Panc1 (cell line): ENCODE data around the gene RNF130. TPM values are rescaled to one million over a fixed set of nuclear protein-coding genes. Genes with fewer than 3 reads are reported as not detected.

Source experiments
- ATAC-seq: fragments of 200-7000 bp; cut with Tn5 transposase; 2 replicates; pipeline ENCODE4 v1.9.1; 2020; ENCODE audit warnings: mild to moderate bottlenecking, moderate library complexity
- BruUV-seq: library from RNA; stranded (reverse); fragments of 400-500 nt; replicated peaks from 2 replicates; lab custom pipeline; 2021; lab: Mats Ljungman, UMichigan
- CTCF ChIA-PET: fragments of 300-600 bp; sonication (Branson Sonifier 250); formaldehyde crosslinking; loops from one replicate; lab custom pipeline; 2022; ENCODE audit warnings: antibody characterized with exemption; lab: Charles Lee
- POLR2A ChIA-PET: fragments of 300-600 bp; sonication (Branson Sonifier 250); formaldehyde crosslinking; loops from one replicate; lab custom pipeline; 2022; ENCODE audit warnings: antibody characterized with exemption; lab: Charles Lee
- DNase-seq: peaks from one replicate; pipeline ENCODE4 v3.0.0-alpha.2; 2010; ENCODE audit warnings: low read depth, low spot score
- H3K27ac ChIP-seq: 2 replicates; pipeline ENCODE4 v1.5.1; 2011; ENCODE audit warnings: mild to moderate bottlenecking, low read length, inconsistent platforms
- H3K27me3 ChIP-seq: fragments of 200-500 bp; sonication (Bioruptor generic); 2 replicates; pipeline ENCODE4 v1.6.0; 2014; ENCODE audit warnings: low read length, inconsistent platforms; ENCODE audit not compliant: control insufficient read depth, insufficient read depth
- H3K36me3 ChIP-seq: fragments of 200-500 bp; sonication (Bioruptor generic); 2 replicates; pipeline ENCODE4 v1.5.1; 2014; ENCODE audit warnings: inconsistent platforms, mild to moderate bottlenecking, low read length, moderate library complexity; ENCODE audit not compliant: control insufficient read depth, insufficient read depth
- H3K4me1 ChIP-seq: 2 replicates; pipeline ENCODE4 v1.5.1; 2011; ENCODE audit warnings: inconsistent platforms, mild to moderate bottlenecking, low read length, moderate library complexity; ENCODE audit not compliant: control insufficient read depth, insufficient read depth
- H3K4me3 ChIP-seq, 2 experiments: 2 replicates each; pipeline ENCODE4 v1.5.1; 2011 to 2012; ENCODE audit warnings: low read depth in 2 of 2, low read length in 2 of 2, mild to moderate bottlenecking in 2 of 2, inconsistent platforms in 1 of 2, moderate library complexity in 1 of 2
- H3K9me3 ChIP-seq: fragments of 200-500 bp; sonication (Bioruptor generic); 2 replicates; pipeline ENCODE4 v1.5.1; 2014; ENCODE audit warnings: low read depth, mild to moderate bottlenecking, inconsistent platforms, low read length, moderate library complexity; ENCODE audit not compliant: control insufficient read depth, insufficient read depth
- POLR2AphosphoS5 ChIP-seq: IDR thresholded peaks from 2 replicates; pipeline ENCODE4 v1.6.1; 2012; ENCODE audit warnings: mild to moderate bottlenecking, low read depth, low read length, moderate library complexity
- SIN3A ChIP-seq: IDR thresholded peaks from 2 replicates; pipeline ENCODE4 v1.6.1; 2012; ENCODE audit warnings: low read depth, mild to moderate bottlenecking, low read length, moderate library complexity, borderline replicate concordance; ENCODE audit not compliant: insufficient read depth
- TCF7L2 ChIP-seq: IDR thresholded peaks from 2 replicates; pipeline ENCODE4 v1.6.1; 2011; ENCODE audit warnings: mild to moderate bottlenecking, low read depth, low read length, inconsistent platforms
- in situ Hi-C: cut with HindIII; loops from 2 replicates; pipeline ENCODE4 v1.10.0; 2016; ENCODE audit warnings: low sequenced_read_pairs, low pct_unique_long_range_greater_than_20kb
- intact Hi-C: fragments of 100-400 bp; cut with micrococcal nuclease; formaldehyde crosslinking; loops from one replicate; pipeline ENCODE4 v1.10.0; 2022; ENCODE audit not compliant: unreplicated experiment
- total RNA-seq: library from RNA; stranded (reverse); gene quantifications from one replicate; pipeline ENCODE4 v1.2.1, GENCODE V29; 2021; ENCODE audit not compliant: unreplicated experiment
- TF ChIP-seq, protein P1 (sequence below), 2 experiments: IDR thresholded peaks; 2 replicates each; pipeline ENCODE4 v1.6.1; 2011 to 2012; ENCODE audit warnings: low read depth in 2 of 2, control low read depth in 1 of 2, low read length in 1 of 2, mild to moderate bottlenecking in 1 of 2, moderate library complexity in 1 of 2; ENCODE audit not compliant: insufficient read depth in 1 of 2
- TF ChIP-seq, protein P2 (sequence below): fragments of 450-650 bp; IDR thresholded peaks from 2 replicates; pipeline ENCODE4 v1.5.1; 2017; ENCODE audit warnings: mild to moderate bottlenecking

RNF130 gene
- total RNA-seq, 1 experiment from 2014 or later = 73.1 TPM

DNA sequence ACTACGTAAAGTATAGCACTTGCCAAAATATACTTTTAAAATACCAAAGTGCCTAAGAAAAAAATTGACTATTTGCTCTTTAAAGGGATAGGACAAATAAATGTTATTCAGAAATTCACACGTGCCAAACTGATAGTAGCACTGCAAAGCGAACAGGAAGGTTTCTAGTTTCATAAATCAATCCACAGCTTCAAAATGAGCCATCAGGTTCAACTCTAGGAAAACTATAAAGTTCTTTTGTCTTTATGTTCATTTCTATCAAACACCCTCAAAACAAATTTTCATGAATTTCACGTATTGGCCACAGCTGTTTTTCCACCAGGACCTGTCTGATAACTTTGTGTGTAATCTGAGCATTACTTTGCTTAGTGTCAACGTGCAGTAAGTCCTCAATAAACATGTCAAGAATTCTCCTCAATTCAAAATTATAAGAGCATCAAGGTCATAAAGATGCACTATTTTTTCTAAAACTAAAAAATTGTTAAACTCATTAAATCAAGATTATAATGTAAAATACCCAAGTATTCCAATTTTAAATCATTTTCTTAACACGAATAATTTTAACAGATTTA, 3.0 kb downstream of the RNF130 start:
- POLR2A ChIA-PET = no interaction called here
- peak overlapping the region; percentile 59; the same call in 1 of the 2 replicates for H3K27ac ChIP-seq

DNA sequence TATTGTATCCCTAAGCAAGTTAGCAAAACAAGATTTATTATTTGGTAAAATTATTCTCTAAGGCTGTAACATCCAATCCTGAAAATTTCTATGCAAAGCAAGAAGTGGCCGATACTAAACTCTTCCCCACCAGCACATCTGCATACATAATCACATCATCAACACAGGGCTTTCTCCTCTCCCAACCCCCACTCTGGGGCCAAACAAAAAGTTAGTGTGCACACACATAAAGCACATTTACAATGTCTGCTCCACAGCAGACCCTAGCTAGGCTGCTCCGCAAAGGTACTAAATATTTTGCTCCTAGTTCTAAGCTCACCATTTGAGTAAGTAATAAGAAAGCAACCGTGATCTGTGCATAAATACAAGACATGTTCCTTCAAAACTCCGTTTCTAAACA, 3.6 kb downstream of the RNF130 start:
- peak overlapping the region; percentile 59; the same call in 1 of the 2 replicates for H3K27ac ChIP-seq
- intact Hi-C loops = no loop called here
- in situ Hi-C loops = no loop called here
- peaks cover 6% of the 10 kb centered on the region; the same call in 1 of the 2 replicates for H3K9me3 ChIP-seq
- TF ChIP-seq, protein P1, sequence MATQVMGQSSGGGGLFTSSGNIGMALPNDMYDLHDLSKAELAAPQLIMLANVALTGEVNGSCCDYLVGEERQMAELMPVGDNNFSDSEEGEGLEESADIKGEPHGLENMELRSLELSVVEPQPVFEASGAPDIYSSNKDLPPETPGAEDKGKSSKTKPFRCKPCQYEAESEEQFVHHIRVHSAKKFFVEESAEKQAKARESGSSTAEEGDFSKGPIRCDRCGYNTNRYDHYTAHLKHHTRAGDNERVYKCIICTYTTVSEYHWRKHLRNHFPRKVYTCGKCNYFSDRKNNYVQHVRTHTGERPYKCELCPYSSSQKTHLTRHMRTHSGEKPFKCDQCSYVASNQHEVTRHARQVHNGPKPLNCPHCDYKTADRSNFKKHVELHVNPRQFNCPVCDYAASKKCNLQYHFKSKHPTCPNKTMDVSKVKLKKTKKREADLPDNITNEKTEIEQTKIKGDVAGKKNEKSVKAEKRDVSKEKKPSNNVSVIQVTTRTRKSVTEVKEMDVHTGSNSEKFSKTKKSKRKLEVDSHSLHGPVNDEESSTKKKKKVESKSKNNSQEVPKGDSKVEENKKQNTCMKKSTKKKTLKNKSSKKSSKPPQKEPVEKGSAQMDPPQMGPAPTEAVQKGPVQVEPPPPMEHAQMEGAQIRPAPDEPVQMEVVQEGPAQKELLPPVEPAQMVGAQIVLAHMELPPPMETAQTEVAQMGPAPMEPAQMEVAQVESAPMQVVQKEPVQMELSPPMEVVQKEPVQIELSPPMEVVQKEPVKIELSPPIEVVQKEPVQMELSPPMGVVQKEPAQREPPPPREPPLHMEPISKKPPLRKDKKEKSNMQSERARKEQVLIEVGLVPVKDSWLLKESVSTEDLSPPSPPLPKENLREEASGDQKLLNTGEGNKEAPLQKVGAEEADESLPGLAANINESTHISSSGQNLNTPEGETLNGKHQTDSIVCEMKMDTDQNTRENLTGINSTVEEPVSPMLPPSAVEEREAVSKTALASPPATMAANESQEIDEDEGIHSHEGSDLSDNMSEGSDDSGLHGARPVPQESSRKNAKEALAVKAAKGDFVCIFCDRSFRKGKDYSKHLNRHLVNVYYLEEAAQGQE (IDR thresholded peaks at IDR 0.05; ENCODE audit: insufficient read depth in 1 of 2, low read depth in 2 of 2, low read length in 1 of 2) = no peak
- no peak for TF ChIP-seq POLR2AphosphoS5
- TF ChIP-seq, protein P2, sequence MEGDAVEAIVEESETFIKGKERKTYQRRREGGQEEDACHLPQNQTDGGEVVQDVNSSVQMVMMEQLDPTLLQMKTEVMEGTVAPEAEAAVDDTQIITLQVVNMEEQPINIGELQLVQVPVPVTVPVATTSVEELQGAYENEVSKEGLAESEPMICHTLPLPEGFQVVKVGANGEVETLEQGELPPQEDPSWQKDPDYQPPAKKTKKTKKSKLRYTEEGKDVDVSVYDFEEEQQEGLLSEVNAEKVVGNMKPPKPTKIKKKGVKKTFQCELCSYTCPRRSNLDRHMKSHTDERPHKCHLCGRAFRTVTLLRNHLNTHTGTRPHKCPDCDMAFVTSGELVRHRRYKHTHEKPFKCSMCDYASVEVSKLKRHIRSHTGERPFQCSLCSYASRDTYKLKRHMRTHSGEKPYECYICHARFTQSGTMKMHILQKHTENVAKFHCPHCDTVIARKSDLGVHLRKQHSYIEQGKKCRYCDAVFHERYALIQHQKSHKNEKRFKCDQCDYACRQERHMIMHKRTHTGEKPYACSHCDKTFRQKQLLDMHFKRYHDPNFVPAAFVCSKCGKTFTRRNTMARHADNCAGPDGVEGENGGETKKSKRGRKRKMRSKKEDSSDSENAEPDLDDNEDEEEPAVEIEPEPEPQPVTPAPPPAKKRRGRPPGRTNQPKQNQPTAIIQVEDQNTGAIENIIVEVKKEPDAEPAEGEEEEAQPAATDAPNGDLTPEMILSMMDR = no peak
- no TSS peak for BruUV-seq
- H3K4me1 ChIP-seq = peaks cover 19% of the 10 kb centered on the region
- ATAC-seq (no peak), DNase-seq (no peak)
- H3K36me3 ChIP-seq = no peaks in the 10 kb centered on the region; the same call in 1 of the 2 replicates
- CTCF ChIA-PET = no interaction called here
- no peaks in the 10 kb centered on the region for H3K27me3 ChIP-seq
- H3K4me3 ChIP-seq = no peak overlapping the region
- POLR2A ChIA-PET = no interaction called here

More for the DNA sequence above, 3.0 kb downstream of the RNF130 start:
- TF ChIP-seq TCF7L2 (no peak), SIN3A (no peak), POLR2AphosphoS5 (no peak)
- TF ChIP-seq, protein P2 = no peak
- TF ChIP-seq, protein P1 (IDR thresholded peaks at IDR 0.05; ENCODE audit: insufficient read depth in 1 of 2, low read depth in 2 of 2, low read length in 1 of 2) = no peak
- ATAC-seq (no peak), DNase-seq (no peak)
- H3K36me3 ChIP-seq = no peaks in the 10 kb centered on the region; the same call in 1 of the 2 replicates
- intact Hi-C loops (no loop called here), in situ Hi-C loops (no loop called here)
- peaks cover 6% of the 10 kb centered on the region; the same call in 1 of the 2 replicates for H3K9me3 ChIP-seq
- CTCF ChIA-PET = no interaction called here
- no peak overlapping the region for H3K4me3 ChIP-seq
- H3K27me3 ChIP-seq = no peaks in the 10 kb centered on the region
- BruUV-seq = TSS peak; percentile 57
- peaks cover 19% of the 10 kb centered on the region for H3K4me1 ChIP-seq
